ENCODE results near the gene LUC7L3. TPM values are rescaled to one million over a fixed set of nuclear protein-coding genes. Genes with fewer than 3 reads are reported as not detected.

Gene LUC7L3
- total and polyA plus RNA-seq, 2 of the 13 experiments (the other 11 are each of a cell fraction or from before 2014, with no cell fraction given): 108 to 120 TPM

- peak; percentile 97 for TF ChIP-seq ZNF687 (CRISPR knock-in tag; IDR thresholded peaks at IDR 0.05)
- no peak for TF ChIP-seq ZNF24 (IDR thresholded peaks at IDR 0.05)
- peak; percentile 40; the same call in 1 of the 2 replicates for TF ChIP-seq RARA (CRISPR knock-in tag; IDR thresholded peaks at IDR 0.05)
- TF ChIP-seq RAD21 (CRISPR knock-in tag; IDR thresholded peaks at IDR 0.05): peak; percentile 70
- TF ChIP-seq KLF15 (CRISPR knock-in tag; IDR thresholded peaks at IDR 0.05; ENCODE audit: borderline replicate concordance): no peak
- no peak for TF ChIP-seq ZNF670 (CRISPR knock-in tag; IDR thresholded peaks at IDR 0.05; ENCODE audit: borderline replicate concordance)
- no peak for TF ChIP-seq CENPT (CRISPR knock-in tag; IDR thresholded peaks at IDR 0.05; ENCODE audit: low read depth)
- TF ChIP-seq PITX1 (CRISPR knock-in tag; IDR thresholded peaks at IDR 0.05): no peak
- TF ChIP-seq ZNF251 (CRISPR knock-in tag; IDR thresholded peaks at IDR 0.05): no peak
- no peak for TF ChIP-seq ZNF362 (CRISPR knock-in tag; IDR thresholded peaks at IDR 0.05; ENCODE audit: borderline replicate concordance)
- TF ChIP-seq KMT2B (CRISPR knock-in tag; IDR thresholded peaks at IDR 0.05): no peak
- TF ChIP-seq ZNF138 (CRISPR knock-in tag; IDR thresholded peaks at IDR 0.05; ENCODE audit: low read depth): no peak
- no peak for TF ChIP-seq ZNF737 (CRISPR knock-in tag; IDR thresholded peaks at IDR 0.05; ENCODE audit: borderline replicate concordance)
- peak; percentile 16 for TF ChIP-seq PRPF4 (IDR thresholded peaks at IDR 0.05; ENCODE audit: low read depth, low read length, poor library complexity, severe bottlenecking)
- peak; percentile 22; the same call in 1 of the 2 replicates for TF ChIP-seq THAP9 (CRISPR knock-in tag; IDR thresholded peaks at IDR 0.05; ENCODE audit: borderline replicate concordance)
- peak; percentile 15; the same call in 1 of the 2 replicates for TF ChIP-seq ZMYM4 (CRISPR knock-in tag; IDR thresholded peaks at IDR 0.05)
- 0 out of 2 replicates have a peak, but pooled peaks have one; percentile 9 for TF ChIP-seq U2AF2 (IDR thresholded peaks at IDR 0.05; ENCODE audit: low read depth, low read length)
Observed at GRCh38 chr17:50687200-50688066, 32.0 kb upstream of the LUC7L3 start (continued).
